Measurements from ENCODE around the gene UVRAG.

GRCh38 chr11:75800136-75800675 is 14.8 kb upstream of the UVRAG start:
- TF ChIP-seq YY1 (IDR thresholded peaks at IDR 0.05; ENCODE audit: insufficient read depth, insufficient read length), result no peak
- no peak for TF ChIP-seq SUZ12 (IDR thresholded peaks at IDR 0.05; ENCODE audit: extremely low read depth, insufficient read depth, insufficient read length)
- no peak for TF ChIP-seq ZNF274 (IDR thresholded peaks at IDR 0.05; ENCODE audit: low read depth, low read length)
